ENCODE results near the gene VPS51. TPM values are rescaled to one million over a fixed set of nuclear protein-coding genes. Genes with fewer than 3 reads are reported as not detected.
A peak's percentile ranks its signal among the peaks of the same experiment; 100 is the strongest.

VPS51 gene
- total and polyA plus RNA-seq, 10 of the 15 experiments (the other 5 are each of a cell fraction or from before 2014, with no cell fraction given): 1.5 to 279 (median 53.2) TPM

GRCh38 chr11:65127473-65128181, 31.6 kb downstream of the VPS51 start:
- intact Hi-C loops (cut with micrococcal nuclease; ENCODE audit: unreplicated experiment): no loop called here
- Histone ChIP-seq H3K9me3 (replicated peaks; ENCODE audit: control insufficient read depth, insufficient read depth, low read length) (no peaks in the 10 kb centered on the region), H3K79me2 (ENCODE audit: control insufficient read depth, insufficient read depth, low read length) (peaks cover 29% of the 10 kb centered on the region), H2AFZ (ENCODE audit: control insufficient read depth, low read depth, low read length) (no peak overlapping the region), H3K9ac (ENCODE audit: control insufficient read depth, insufficient read depth, low read length) (no peak overlapping the region), H3K36me3 (ENCODE audit: control insufficient read depth in 2 of 2, insufficient read depth in 2 of 2, low read length in 1 of 2) (peaks cover 38 to 42% of the 10 kb centered on the region in 2 experiments), H3K27me3 (replicated peaks in 1 of 2; ENCODE audit: control insufficient read depth in 2 of 2, insufficient read depth in 2 of 2, low read length in 1 of 2) (no peaks in the 10 kb centered on the region), H3K4me1 (ENCODE audit: control insufficient read depth, insufficient read depth, low read length) (peaks cover 21% of the 10 kb centered on the region), H4K20me1 (ENCODE audit: control insufficient read depth, insufficient read depth) (0 out of 2 replicates have a peak, but pooled peaks cover 4% of the 10 kb centered on the region), H3K4me3 (no peak overlapping the region), H3K4me2 (ENCODE audit: control insufficient read depth, insufficient read depth) (no peak overlapping the region), H3K27ac (ENCODE audit: control insufficient read depth, insufficient read depth) (no peak overlapping the region)
- FAIRE-seq (no peak), DNase-seq (ENCODE audit: low read depth, low spot score) (no peak), ATAC-seq (no peak)
- WGBS (ENCODE audit: insufficient coverage, insufficient replicate concordance, low lambda C conversion rate, missing lambda C conversion rate): 89% methylated on average over 12 of the region's 12 CpGs
- CTCF ChIA-PET: interaction anchor here (0.8 to 2.7 kb wide), 2 partner anchors 10 to 187 kb away, joined by 3 to 7 read pairs; partner anchors contain the start of genes CDC42EP2 and ZNHIT2
- in situ Hi-C loops (cut with MboI): no loop called here
- no TSS peak for BruUV-seq (replicated peaks)
- RAD21 ChIA-PET (ENCODE audit: unreplicated experiment): no interaction called here
- POLR2A ChIA-PET: interaction anchor here (0.5 kb wide), 1 partner anchor 10 kb away, joined by 3 read pairs; no protein-coding TSS in a partner anchor
- SMC1A ChIA-PET (ENCODE audit: uncharacterized antibody, unreplicated experiment): no interaction called here
- no peak for TF ChIP-seq IRF3 (IDR thresholded peaks at IDR 0.05)
- no peak for TF ChIP-seq ELK1 (IDR thresholded peaks at IDR 0.05; ENCODE audit: low read depth, low read length)
- TF ChIP-seq PAX8 (IDR thresholded peaks at IDR 0.05): no peak
- no peak for TF ChIP-seq CUX1 (IDR thresholded peaks at IDR 0.05; ENCODE audit: insufficient replicate concordance, low read depth, low read length)
- TF ChIP-seq RAD21 (IDR thresholded peaks at IDR 0.05; ENCODE audit: insufficient read depth, low read depth, low read length): no peak
- TF ChIP-seq GATAD2B (conservative IDR thresholded peaks at IDR 0.05; ENCODE audit: low read depth): no peak
- no peak for TF ChIP-seq BACH1 (IDR thresholded peaks at IDR 0.05; ENCODE audit: borderline replicate concordance)
- TF ChIP-seq CBX5 (IDR thresholded peaks at IDR 0.05; ENCODE audit: low read depth): no peak
- TF ChIP-seq POLR2A (IDR thresholded peaks at IDR 0.05; ENCODE audit: low read depth, low read length): peak; percentile 17; the same call in 1 of the 2 replicates

Data from GM12878 (cell line).